NB4 (cell line): ENCODE measurements around the gene SRP19.

Source experiments
- TF ChIP-seq, protein P1 (sequence below): IDR thresholded peaks from 2 replicates; pipeline ENCODE4 v1.6.1; 2011; ENCODE audit warnings: low read depth, low read length
- TF ChIP-seq, protein P2 (sequence below): IDR thresholded peaks from one replicate; pipeline ENCODE4 v1.5.1; 2012; ENCODE audit warnings: low read depth, low read length

DNA sequence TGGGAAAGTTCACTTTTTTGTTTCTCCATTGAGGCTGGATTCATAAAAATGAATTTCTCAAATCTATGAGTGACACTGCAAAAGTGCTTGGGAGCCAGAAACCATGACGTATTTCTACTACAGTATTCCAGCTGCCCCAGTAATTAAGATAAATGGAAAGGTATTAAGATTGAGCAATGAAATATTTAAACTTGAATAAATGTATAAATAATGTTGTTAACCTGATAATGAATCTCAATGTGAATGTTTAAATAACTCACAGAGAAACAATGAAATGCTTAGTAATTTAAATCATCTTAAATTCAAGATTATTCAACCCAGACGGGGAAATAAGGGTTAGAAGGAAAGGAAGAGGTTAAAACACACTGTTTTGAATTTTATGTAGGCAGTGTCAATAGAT, 11.2 kb upstream of the SRP19 start:
- TF ChIP-seq, protein P1, sequence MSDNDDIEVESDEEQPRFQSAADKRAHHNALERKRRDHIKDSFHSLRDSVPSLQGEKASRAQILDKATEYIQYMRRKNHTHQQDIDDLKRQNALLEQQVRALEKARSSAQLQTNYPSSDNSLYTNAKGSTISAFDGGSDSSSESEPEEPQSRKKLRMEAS, result no peak
- TF ChIP-seq, protein P2, sequence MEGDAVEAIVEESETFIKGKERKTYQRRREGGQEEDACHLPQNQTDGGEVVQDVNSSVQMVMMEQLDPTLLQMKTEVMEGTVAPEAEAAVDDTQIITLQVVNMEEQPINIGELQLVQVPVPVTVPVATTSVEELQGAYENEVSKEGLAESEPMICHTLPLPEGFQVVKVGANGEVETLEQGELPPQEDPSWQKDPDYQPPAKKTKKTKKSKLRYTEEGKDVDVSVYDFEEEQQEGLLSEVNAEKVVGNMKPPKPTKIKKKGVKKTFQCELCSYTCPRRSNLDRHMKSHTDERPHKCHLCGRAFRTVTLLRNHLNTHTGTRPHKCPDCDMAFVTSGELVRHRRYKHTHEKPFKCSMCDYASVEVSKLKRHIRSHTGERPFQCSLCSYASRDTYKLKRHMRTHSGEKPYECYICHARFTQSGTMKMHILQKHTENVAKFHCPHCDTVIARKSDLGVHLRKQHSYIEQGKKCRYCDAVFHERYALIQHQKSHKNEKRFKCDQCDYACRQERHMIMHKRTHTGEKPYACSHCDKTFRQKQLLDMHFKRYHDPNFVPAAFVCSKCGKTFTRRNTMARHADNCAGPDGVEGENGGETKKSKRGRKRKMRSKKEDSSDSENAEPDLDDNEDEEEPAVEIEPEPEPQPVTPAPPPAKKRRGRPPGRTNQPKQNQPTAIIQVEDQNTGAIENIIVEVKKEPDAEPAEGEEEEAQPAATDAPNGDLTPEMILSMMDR, result no peak
